Caco-2 (cell line): ENCODE data around the gene HHIPL1. TPM values are rescaled to one million over a fixed set of nuclear protein-coding genes. Genes with fewer than 3 reads are reported as not detected.

Experiments
- BruUV-seq: library from RNA; stranded (reverse); fragments of 400-500 nt; replicated peaks from 2 replicates; lab custom pipeline; 2021; lab: Mats Ljungman, UMichigan
- CTCF ChIA-PET: fragments of 300-600 bp; sonication (Branson Sonifier 250); formaldehyde crosslinking; loops from one replicate; lab custom pipeline; 2022; ENCODE audit warnings: antibody characterized with exemption; lab: Charles Lee
- POLR2A ChIA-PET: fragments of 300-600 bp; sonication (Branson Sonifier 250); formaldehyde crosslinking; loops from one replicate; lab custom pipeline; 2022; ENCODE audit warnings: antibody characterized with exemption; lab: Charles Lee
- DNase-seq, 2 experiments: peaks; one replicate each; pipeline versions ENCODE4 v3.0.0 to v3.0.0-alpha.2; 2020 to 2022
- H3K27me3 ChIP-seq: replicated peaks from 2 replicates; pipeline ENCODE4 v1.6.0; 2011; ENCODE audit warnings: low read length; ENCODE audit not compliant: control insufficient read depth, insufficient read depth
- H3K36me3 ChIP-seq: 2 replicates; pipeline ENCODE4 v1.5.1; 2011; ENCODE audit warnings: low read length; ENCODE audit not compliant: control insufficient read depth, insufficient read depth
- H3K4me1 ChIP-seq: fragments of 250-450 bp; sonication (Bioruptor Pico); 2 replicates; pipeline ENCODE4 v1.5.1; 2020; ENCODE audit warnings: mild to moderate bottlenecking
- H3K4me3 ChIP-seq: 2 replicates; pipeline ENCODE4 v1.5.1; 2011; ENCODE audit warnings: low read depth, mild to moderate bottlenecking, control low read depth, low read length
- H3K9me3 ChIP-seq: fragments of 250-450 bp; sonication (Bioruptor Pico); 2 replicates; pipeline ENCODE4 v1.5.1; 2020; ENCODE audit warnings: mild to moderate bottlenecking, moderate library complexity
- H3K27ac Mint-ChIP-seq: one replicate; pipeline ENCODE4 v1.8.0; 2022; ENCODE audit warnings: mixed read lengths; ENCODE audit not compliant: unreplicated experiment
- H3K27me3 Mint-ChIP-seq: one replicate; pipeline ENCODE4 v1.8.0; 2022; ENCODE audit warnings: mixed read lengths; ENCODE audit not compliant: insufficient read depth, unreplicated experiment
- H3K36me3 Mint-ChIP-seq: one replicate; pipeline ENCODE4 v1.8.0; 2022; ENCODE audit warnings: mild to moderate bottlenecking, mixed read lengths; ENCODE audit not compliant: insufficient read depth, unreplicated experiment
- H3K4me1 Mint-ChIP-seq: one replicate; pipeline ENCODE4 v1.8.0; 2022; ENCODE audit warnings: low read depth, mixed read lengths; ENCODE audit not compliant: unreplicated experiment
- H3K4me3 Mint-ChIP-seq: one replicate; pipeline ENCODE4 v1.8.0; 2022; ENCODE audit warnings: mild to moderate bottlenecking, moderate library complexity, mixed read lengths; ENCODE audit not compliant: unreplicated experiment
- H3K9me3 Mint-ChIP-seq: one replicate; pipeline ENCODE4 v1.8.0; 2022; ENCODE audit warnings: mixed read lengths; ENCODE audit not compliant: unreplicated experiment
- CTCF ChIP-seq, 2 experiments: fragments of 200-600 bp in 1 of 2; IDR thresholded peaks; 1 replicate in 1 of 2; 2 replicates in 1 of 2; pipeline versions ENCODE4 v1.5.1 to v1.8.0; 2011 to 2022; ENCODE audit warnings: antibody characterized with exemption in 1 of 2, control low read depth in 1 of 2, inconsistent platforms in 1 of 2, low read depth in 1 of 2, low read length in 1 of 2, mild to moderate bottlenecking in 1 of 2, moderate library complexity in 1 of 2; ENCODE audit not compliant: insufficient read depth in 1 of 2, severe bottlenecking in 1 of 2, unreplicated experiment in 1 of 2
- intact Hi-C: fragments of 100-400 bp; cut with micrococcal nuclease; formaldehyde crosslinking; loops from one replicate; pipeline ENCODE4 v1.10.0; 2022; ENCODE audit not compliant: unreplicated experiment
- total RNA-seq: library from RNA; stranded (reverse); gene quantifications from 2 replicates; pipeline ENCODE4 v1.2.3, GENCODE V29; 2022

The HHIPL1 gene
- total RNA-seq, 1 experiment from 2014 or later = 2.9 TPM

- no peaks in the 10 kb centered on the region for H3K27me3 ChIP-seq
- H3K4me3 ChIP-seq = no peak overlapping the region
- peaks cover 7% of the 10 kb centered on the region; the same call in 1 of the 2 replicates for H3K4me1 ChIP-seq
- H3K36me3 ChIP-seq = no peaks in the 10 kb centered on the region
- ChIA-PET CTCF (interaction anchor here (0.9 to 1.3 kb wide), 2 partner anchors 16 to 275 kb away, joined by 3 read pairs; partner anchors contain the start of gene CYP46A1), POLR2A (no interaction called here)
- Mint-ChIP-seq H3K9me3 (no peaks in the 10 kb centered on the region), H3K4me3 (no peak overlapping the region), H3K36me3 (no peaks in the 10 kb centered on the region), H3K27me3 (no peaks in the 10 kb centered on the region), H3K27ac (no peak overlapping the region), H3K4me1 (peaks cover 7% of the 10 kb centered on the region)
- TF ChIP-seq CTCF (IDR thresholded peaks at IDR 0.05; ENCODE audit: insufficient read depth in 1 of 2, low read depth in 1 of 2, low read length in 1 of 2, severe bottlenecking in 1 of 2, unreplicated experiment in 1 of 2) = no peak
- BruUV-seq = no TSS peak
- H3K9me3 ChIP-seq = no peaks in the 10 kb centered on the region
- intact Hi-C loops = no loop called here
- no peak for DNase-seq
These were observed 23.7 kb downstream of the HHIPL1 start for GRCh38 chr14:99668307-99669295.

GRCh38 chr14:99670361-99671234 is 25.7 kb downstream of the HHIPL1 start:
- H3K9me3 ChIP-seq = no peaks in the 10 kb centered on the region
- DNase-seq = no peak
- H3K4me1 ChIP-seq = peaks cover 7% of the 10 kb centered on the region; the same call in 1 of the 2 replicates
- BruUV-seq = no TSS peak
- H3K4me1 Mint-ChIP-seq = peaks cover 7% of the 10 kb centered on the region
- H3K9me3 Mint-ChIP-seq = no peaks in the 10 kb centered on the region
- no peak overlapping the region for H3K4me3 Mint-ChIP-seq
- H3K27me3 ChIP-seq = no peaks in the 10 kb centered on the region
- no peaks in the 10 kb centered on the region for H3K36me3 ChIP-seq
- no peak for TF ChIP-seq CTCF (IDR thresholded peaks at IDR 0.05; ENCODE audit: insufficient read depth in 1 of 2, low read depth in 1 of 2, low read length in 1 of 2, severe bottlenecking in 1 of 2, unreplicated experiment in 1 of 2)
- H3K4me3 ChIP-seq = no peak overlapping the region
- ChIA-PET CTCF (no interaction called here), POLR2A (no interaction called here)
- intact Hi-C loops = no loop called here
- H3K27ac Mint-ChIP-seq = no peak overlapping the region
- H3K36me3 Mint-ChIP-seq = no peaks in the 10 kb centered on the region
- no peaks in the 10 kb centered on the region for H3K27me3 Mint-ChIP-seq
